Measurements from ENCODE around the gene PLA2G4E. TPM values are rescaled to one million over a fixed set of nuclear protein-coding genes. Genes with fewer than 3 reads are reported as not detected.

The PLA2G4E gene
- total RNA-seq, 1 experiment from 2014 or later, result not detected

DNA sequence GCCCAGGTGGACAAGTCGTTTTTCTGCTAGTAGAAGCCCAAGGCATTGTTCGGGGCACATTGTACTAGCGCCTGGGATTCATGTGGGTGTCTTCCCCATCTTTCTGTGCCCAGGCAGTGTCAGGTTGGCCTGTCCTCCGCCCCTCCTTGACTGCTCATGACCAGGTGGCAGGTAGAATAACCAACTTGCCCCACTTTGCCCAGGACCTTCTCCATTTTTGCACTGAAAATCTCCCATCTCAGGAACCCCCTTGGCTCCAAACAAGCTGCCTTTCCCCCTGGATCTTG, 39.6 kb upstream of the PLA2G4E start:
- no peak overlapping the region for H2AFZ ChIP-seq (ENCODE audit: low read depth, low read length, poor library complexity, severe bottlenecking)
- intact Hi-C loops (cut with micrococcal nuclease), result no loop called here
- ChIA-PET POLR2A (no interaction called here), RAD21 (ENCODE audit: low non-redundant PET in 1 of 2, low total read pairs in 2 of 2, uncharacterized antibody in 2 of 2, unreplicated experiment in 2 of 2) (no interaction called here), CTCF (no interaction called here)
- no peaks in the 10 kb centered on the region for H4K20me1 ChIP-seq (ENCODE audit: insufficient read depth)
- no peaks in the 10 kb centered on the region for H3K36me3 ChIP-seq (ENCODE audit: control insufficient read depth in 1 of 2, insufficient read depth in 2 of 2, low read length in 2 of 2)
- DNase-seq (ENCODE audit: low read depth, low spot score) (no peak), ATAC-seq (no peak)
- H3K9me3 ChIP-seq (ENCODE audit: control insufficient read depth in 1 of 2, insufficient read depth in 1 of 2, low read depth in 1 of 2, low read length in 2 of 2), result no peaks in the 10 kb centered on the region
- BruUV-seq (replicated peaks), result no TSS peak
- H3K9ac ChIP-seq (ENCODE audit: low read length), result no peak overlapping the region
- no peaks in the 10 kb centered on the region for H3K9me2 ChIP-seq (ENCODE audit: insufficient read depth)
- H3K4me3 ChIP-seq (replicated peaks in 1 of 2; ENCODE audit: low read depth in 1 of 2, low read length in 2 of 2), result no peak overlapping the region
- H3K4me2 ChIP-seq (ENCODE audit: low read length), result no peak overlapping the region
- no peak for TF ChIP-seq CEBPB (IDR thresholded peaks at IDR 0.05; ENCODE audit: low read depth)
- TF ChIP-seq, protein P1, sequence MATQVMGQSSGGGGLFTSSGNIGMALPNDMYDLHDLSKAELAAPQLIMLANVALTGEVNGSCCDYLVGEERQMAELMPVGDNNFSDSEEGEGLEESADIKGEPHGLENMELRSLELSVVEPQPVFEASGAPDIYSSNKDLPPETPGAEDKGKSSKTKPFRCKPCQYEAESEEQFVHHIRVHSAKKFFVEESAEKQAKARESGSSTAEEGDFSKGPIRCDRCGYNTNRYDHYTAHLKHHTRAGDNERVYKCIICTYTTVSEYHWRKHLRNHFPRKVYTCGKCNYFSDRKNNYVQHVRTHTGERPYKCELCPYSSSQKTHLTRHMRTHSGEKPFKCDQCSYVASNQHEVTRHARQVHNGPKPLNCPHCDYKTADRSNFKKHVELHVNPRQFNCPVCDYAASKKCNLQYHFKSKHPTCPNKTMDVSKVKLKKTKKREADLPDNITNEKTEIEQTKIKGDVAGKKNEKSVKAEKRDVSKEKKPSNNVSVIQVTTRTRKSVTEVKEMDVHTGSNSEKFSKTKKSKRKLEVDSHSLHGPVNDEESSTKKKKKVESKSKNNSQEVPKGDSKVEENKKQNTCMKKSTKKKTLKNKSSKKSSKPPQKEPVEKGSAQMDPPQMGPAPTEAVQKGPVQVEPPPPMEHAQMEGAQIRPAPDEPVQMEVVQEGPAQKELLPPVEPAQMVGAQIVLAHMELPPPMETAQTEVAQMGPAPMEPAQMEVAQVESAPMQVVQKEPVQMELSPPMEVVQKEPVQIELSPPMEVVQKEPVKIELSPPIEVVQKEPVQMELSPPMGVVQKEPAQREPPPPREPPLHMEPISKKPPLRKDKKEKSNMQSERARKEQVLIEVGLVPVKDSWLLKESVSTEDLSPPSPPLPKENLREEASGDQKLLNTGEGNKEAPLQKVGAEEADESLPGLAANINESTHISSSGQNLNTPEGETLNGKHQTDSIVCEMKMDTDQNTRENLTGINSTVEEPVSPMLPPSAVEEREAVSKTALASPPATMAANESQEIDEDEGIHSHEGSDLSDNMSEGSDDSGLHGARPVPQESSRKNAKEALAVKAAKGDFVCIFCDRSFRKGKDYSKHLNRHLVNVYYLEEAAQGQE (IDR thresholded peaks at IDR 0.05; ENCODE audit: low read depth), result no peak
- H3K27ac ChIP-seq (ENCODE audit: low read depth, low read length), result no peak overlapping the region
- no peaks in the 10 kb centered on the region for H3K79me2 ChIP-seq (ENCODE audit: insufficient read depth, low read length)
- peaks cover 8 to 26% of the 10 kb centered on the region in 2 experiments for H3K4me1 ChIP-seq (ENCODE audit: control insufficient read depth in 1 of 2, insufficient read depth in 2 of 2, low read length in 2 of 2)
- H3K27me3 ChIP-seq (ENCODE audit: insufficient read depth, low read length), result no peaks in the 10 kb centered on the region

DNA sequence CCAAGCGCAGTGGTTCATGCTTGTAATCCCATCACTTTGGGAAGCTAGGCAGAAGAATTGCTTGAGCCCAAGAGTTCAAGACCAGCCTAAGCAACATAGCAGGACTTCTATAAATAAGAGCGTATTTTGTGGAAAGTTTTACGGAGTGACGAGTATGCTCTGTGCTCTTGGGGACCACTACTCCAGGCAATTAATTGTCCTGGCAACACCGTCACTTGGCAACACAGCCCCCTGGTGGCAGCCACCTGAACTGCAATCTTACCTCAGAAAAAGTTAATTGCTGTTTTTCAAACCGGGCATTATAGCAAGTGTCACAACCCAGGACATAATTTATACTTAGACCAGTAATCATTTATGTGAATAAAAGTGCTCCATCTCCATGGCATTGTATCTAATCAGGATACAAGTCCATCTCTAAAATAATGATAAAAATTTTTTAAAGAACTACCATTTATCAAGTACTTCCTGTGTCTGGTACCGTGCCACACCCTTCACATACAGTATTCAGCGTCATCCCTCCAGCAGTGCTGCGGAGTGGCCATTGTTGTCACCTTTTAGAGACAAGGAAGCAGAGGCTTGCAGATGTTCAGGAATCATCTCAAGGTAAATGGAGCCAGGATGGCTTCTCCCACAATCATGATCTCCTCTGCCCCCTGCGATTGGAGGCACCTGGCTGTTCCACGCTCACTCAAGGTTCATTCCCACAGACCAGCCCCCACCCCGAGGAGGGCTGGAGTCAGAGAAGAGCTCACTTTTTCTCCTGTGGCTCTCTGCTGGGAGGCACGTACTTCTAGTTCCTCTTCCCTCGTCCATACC, 39.0 kb upstream of the PLA2G4E start:
- ChIA-PET RAD21 (ENCODE audit: low non-redundant PET in 1 of 2, low total read pairs in 2 of 2, uncharacterized antibody in 2 of 2, unreplicated experiment in 2 of 2) (no interaction called here), CTCF (interaction anchor here (1.0 kb wide), 1 partner anchor 70 kb away, joined by 3 read pairs; no protein-coding TSS in a partner anchor), POLR2A (no interaction called here)
- Histone ChIP-seq H3K27me3 (ENCODE audit: insufficient read depth, low read length) (no peaks in the 10 kb centered on the region), H4K20me1 (ENCODE audit: insufficient read depth) (no peaks in the 10 kb centered on the region), H3K4me3 (replicated peaks in 1 of 2; ENCODE audit: low read depth in 1 of 2, low read length in 2 of 2) (no peak overlapping the region), H3K79me2 (ENCODE audit: insufficient read depth, low read length) (no peaks in the 10 kb centered on the region), H3K9me2 (ENCODE audit: insufficient read depth) (no peaks in the 10 kb centered on the region), H3K9ac (ENCODE audit: low read length) (no peak overlapping the region), H3K4me2 (ENCODE audit: low read length) (peak overlapping the region; percentile 3; the same call in 1 of the 2 replicates), H3K27ac (ENCODE audit: low read depth, low read length) (no peak overlapping the region), H3K9me3 (ENCODE audit: control insufficient read depth in 1 of 2, insufficient read depth in 1 of 2, low read depth in 1 of 2, low read length in 2 of 2) (no peaks in the 10 kb centered on the region), H2AFZ (ENCODE audit: low read depth, low read length, poor library complexity, severe bottlenecking) (peak overlapping the region; percentile 51), H3K36me3 (ENCODE audit: control insufficient read depth in 1 of 2, insufficient read depth in 2 of 2, low read length in 2 of 2) (no peaks in the 10 kb centered on the region), H3K4me1 (ENCODE audit: control insufficient read depth in 1 of 2, insufficient read depth in 2 of 2, low read length in 2 of 2) (peaks cover 8 to 26% of the 10 kb centered on the region in 2 experiments)
- intact Hi-C loops (cut with micrococcal nuclease), result loop anchor here (1.0 to 5.0 kb wide), 2 partner anchors 71 to 88 kb away; partner anchors contain the start of gene EHD4
- DNase-seq (ENCODE audit: low read depth, low spot score) (no peak), ATAC-seq (0 out of 2 replicates have a peak, but pooled peaks have one; percentile 5)
- BruUV-seq (replicated peaks), result no TSS peak
- TF ChIP-seq, protein P2, sequence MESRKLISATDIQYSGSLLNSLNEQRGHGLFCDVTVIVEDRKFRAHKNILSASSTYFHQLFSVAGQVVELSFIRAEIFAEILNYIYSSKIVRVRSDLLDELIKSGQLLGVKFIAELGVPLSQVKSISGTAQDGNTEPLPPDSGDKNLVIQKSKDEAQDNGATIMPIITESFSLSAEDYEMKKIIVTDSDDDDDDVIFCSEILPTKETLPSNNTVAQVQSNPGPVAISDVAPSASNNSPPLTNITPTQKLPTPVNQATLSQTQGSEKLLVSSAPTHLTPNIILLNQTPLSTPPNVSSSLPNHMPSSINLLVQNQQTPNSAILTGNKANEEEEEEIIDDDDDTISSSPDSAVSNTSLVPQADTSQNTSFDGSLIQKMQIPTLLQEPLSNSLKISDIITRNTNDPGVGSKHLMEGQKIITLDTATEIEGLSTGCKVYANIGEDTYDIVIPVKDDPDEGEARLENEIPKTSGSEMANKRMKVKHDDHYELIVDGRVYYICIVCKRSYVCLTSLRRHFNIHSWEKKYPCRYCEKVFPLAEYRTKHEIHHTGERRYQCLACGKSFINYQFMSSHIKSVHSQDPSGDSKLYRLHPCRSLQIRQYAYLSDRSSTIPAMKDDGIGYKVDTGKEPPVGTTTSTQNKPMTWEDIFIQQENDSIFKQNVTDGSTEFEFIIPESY (IDR thresholded peaks at IDR 0.05; ENCODE audit: extremely low read depth, insufficient replicate concordance, low read length), result no peak
- TF ChIP-seq RAD21 (IDR thresholded peaks at IDR 0.05; ENCODE audit: low read depth), result peak; percentile 81
- TF ChIP-seq SIN3A (IDR thresholded peaks at IDR 0.05; ENCODE audit: low read depth), result no peak
- no peak for TF ChIP-seq JUND (IDR thresholded peaks at IDR 0.05)
- TF ChIP-seq, protein P3, sequence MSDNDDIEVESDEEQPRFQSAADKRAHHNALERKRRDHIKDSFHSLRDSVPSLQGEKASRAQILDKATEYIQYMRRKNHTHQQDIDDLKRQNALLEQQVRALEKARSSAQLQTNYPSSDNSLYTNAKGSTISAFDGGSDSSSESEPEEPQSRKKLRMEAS (IDR thresholded peaks at IDR 0.05), result no peak
- TF ChIP-seq, protein P4, sequence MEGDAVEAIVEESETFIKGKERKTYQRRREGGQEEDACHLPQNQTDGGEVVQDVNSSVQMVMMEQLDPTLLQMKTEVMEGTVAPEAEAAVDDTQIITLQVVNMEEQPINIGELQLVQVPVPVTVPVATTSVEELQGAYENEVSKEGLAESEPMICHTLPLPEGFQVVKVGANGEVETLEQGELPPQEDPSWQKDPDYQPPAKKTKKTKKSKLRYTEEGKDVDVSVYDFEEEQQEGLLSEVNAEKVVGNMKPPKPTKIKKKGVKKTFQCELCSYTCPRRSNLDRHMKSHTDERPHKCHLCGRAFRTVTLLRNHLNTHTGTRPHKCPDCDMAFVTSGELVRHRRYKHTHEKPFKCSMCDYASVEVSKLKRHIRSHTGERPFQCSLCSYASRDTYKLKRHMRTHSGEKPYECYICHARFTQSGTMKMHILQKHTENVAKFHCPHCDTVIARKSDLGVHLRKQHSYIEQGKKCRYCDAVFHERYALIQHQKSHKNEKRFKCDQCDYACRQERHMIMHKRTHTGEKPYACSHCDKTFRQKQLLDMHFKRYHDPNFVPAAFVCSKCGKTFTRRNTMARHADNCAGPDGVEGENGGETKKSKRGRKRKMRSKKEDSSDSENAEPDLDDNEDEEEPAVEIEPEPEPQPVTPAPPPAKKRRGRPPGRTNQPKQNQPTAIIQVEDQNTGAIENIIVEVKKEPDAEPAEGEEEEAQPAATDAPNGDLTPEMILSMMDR (IDR thresholded peaks at IDR 0.05 in 2 of 3, conservative IDR thresholded peaks at IDR 0.05 in 1 of 3; ENCODE audit: borderline replicate concordance in 1 of 3, insufficient read depth in 1 of 3, low read depth in 2 of 3, low read length in 2 of 3), result peak; percentile 81 to 93 (median 89)
- TF ChIP-seq POLR2A (IDR thresholded peaks at IDR 0.05; ENCODE audit: borderline replicate concordance, extremely low read depth, insufficient read depth, insufficient read length), result no peak
- TF ChIP-seq, protein P5, sequence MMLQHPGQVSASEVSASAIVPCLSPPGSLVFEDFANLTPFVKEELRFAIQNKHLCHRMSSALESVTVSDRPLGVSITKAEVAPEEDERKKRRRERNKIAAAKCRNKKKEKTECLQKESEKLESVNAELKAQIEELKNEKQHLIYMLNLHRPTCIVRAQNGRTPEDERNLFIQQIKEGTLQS (IDR thresholded peaks at IDR 0.05), result no peak

Data from HCT116 (cell line).